Cortex of kidney (tissue), 1 donor: ENCODE measurements around the gene LAMC2.
"Not testable (repeated sequence)": the region's sequence is repeated elsewhere in the genome, so short reads cannot be mapped to it uniquely, and the experiment has no call there.

Experiments
- DNase-seq: peaks from one replicate; lab custom pipeline; 2025; lab: John Stamatoyannopoulos, UW

LAMC2 gene

DNA sequence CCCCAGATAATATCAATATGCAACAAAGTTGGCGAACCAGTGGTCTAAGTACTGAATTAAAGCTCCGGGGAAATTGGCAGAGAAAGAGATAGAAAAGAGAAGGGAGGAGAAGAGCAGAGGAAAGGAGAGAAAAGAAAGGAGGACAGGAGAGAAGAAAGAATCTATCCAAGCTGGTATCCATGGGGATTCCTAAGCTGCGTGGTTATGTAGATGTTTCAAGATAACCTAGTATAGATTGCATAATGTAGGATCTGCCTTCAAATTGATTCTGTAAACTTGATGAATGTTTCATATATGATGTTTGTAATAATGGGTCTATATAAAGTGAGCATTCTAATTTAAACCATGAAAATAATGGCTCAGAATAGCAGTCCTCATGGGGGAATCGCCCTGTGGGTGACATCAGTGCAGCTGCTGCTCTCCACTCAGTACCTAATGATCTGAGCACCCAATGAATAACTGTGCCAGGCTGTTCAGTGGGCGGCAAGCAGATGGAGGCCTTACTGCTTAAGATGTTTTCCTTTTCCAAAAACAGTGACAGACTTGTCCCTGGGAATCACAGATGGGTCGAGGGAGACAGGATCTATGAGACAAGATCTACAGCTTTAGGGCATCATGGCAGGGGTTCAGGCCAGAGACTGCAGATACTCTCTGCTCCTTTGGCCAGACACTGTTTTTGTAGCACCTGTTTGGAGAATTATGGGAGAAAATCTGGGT is 78.0 kb downstream of the LAMC2 start:
- DNase-seq = no peak

DNA sequence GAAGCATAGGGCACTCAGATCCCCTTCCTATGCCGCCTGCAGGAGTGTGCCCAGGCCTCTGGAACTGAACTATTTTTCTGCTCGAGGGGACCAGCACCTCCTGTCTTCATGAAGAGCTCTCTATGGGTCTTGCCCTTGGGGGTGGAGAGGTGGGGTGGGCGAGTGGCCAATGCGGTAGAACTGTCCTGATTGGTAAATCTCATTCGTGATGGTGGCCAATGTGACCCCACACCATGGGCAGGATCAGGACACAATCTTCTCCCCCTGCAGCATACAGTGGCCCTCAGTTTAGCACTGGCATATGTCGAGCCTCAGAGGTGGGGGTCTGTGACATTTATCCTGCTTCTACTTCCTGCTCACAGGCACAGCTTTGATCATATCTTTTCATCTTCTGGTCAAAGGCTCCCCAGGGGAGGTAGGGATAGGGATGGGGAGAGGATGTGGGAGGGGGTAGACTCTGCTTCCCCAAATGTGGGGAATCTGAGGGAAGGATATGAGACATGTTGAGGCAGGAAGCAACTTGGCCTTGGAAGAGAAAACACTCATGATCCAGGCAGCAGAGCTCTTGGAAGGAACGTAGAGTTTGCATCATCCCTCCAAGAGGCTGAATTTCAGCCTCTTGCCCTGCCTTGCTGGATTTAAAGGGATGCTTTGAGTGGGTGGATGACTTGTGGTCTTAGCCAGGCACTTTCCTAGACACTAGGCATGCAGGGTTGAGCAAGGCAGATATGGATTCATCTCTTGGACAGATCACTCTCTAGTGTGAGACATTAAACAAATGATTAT is 81.8 kb downstream of the LAMC2 start:
- DNase-seq = no peak

GRCh38 chr1:183270541-183271141 is 84.6 kb downstream of the LAMC2 start:
- no peak for DNase-seq

DNA sequence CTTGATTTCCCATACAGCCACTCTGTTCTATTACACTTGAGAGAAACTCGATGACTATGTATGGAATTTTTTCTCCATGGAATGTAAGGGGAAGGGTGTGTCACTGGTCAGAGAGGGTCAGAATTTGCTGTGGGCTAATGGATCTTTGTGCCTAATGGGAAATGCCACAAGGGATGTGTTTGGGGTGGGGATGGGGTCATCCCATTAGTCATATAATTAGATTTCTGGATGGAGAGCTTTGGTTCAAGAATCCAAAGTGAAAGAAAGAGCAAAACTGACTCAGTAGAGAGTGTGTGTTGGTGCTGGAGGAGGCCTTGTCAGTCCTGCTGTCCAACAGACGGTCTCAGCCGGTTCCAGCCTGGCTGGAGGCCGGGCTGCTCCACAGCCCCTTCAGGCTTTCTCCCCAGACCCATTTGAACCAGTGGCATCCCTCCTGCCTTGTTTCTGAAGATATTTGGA is 86.4 kb downstream of the LAMC2 start:
- no peak for DNase-seq

GRCh38 chr1:183273300-183273699 is 87.2 kb downstream of the LAMC2 start:
- no peak for DNase-seq

DNA sequence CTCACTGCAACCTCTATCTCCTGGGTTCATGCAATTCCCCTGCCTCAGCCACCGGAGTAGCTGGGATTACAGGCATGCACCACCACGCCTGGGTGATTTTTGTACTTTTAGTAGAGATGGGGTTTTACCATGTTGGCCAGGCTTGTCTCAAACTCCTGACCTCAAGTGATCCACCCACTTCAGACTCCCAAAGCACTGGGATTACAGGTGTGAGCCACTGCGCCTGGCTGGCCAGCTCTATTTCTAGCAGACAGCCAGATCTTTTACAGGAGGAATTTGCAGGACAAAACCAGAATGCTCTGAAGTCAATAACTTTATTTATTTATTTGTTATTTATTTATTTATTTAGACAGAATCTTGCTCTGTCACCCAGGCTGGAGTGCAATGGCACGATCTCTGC is 87.9 kb downstream of the LAMC2 start:
- not testable (repeated sequence) for DNase-seq

DNA sequence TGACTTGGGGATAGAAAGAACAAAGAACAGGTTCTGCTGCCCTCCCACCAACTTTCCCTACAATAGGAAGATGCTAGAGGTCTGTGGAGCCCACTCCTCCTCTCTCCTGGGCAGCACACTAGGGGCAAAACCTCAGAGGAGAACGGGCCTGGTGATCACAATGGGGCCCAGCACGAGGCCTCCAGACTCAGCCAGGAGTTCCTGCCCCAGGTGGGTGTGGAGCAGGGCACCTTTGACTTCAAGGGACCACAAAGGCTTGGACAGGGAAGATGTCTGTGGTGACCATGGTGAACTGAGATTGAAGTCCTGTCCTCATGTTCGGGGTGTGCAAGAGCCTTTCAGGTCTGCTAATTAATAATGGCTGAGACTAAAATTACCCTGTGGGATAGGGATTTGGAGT is 88.8 kb downstream of the LAMC2 start:
- DNase-seq = no peak

- no peak for DNase-seq
These were observed 89.3 kb downstream of the LAMC2 start for GRCh38 chr1:183275322-183275721.

GRCh38 chr1:183276386-183277080 is 90.5 kb downstream of the LAMC2 start:
- DNase-seq = no peak

DNA sequence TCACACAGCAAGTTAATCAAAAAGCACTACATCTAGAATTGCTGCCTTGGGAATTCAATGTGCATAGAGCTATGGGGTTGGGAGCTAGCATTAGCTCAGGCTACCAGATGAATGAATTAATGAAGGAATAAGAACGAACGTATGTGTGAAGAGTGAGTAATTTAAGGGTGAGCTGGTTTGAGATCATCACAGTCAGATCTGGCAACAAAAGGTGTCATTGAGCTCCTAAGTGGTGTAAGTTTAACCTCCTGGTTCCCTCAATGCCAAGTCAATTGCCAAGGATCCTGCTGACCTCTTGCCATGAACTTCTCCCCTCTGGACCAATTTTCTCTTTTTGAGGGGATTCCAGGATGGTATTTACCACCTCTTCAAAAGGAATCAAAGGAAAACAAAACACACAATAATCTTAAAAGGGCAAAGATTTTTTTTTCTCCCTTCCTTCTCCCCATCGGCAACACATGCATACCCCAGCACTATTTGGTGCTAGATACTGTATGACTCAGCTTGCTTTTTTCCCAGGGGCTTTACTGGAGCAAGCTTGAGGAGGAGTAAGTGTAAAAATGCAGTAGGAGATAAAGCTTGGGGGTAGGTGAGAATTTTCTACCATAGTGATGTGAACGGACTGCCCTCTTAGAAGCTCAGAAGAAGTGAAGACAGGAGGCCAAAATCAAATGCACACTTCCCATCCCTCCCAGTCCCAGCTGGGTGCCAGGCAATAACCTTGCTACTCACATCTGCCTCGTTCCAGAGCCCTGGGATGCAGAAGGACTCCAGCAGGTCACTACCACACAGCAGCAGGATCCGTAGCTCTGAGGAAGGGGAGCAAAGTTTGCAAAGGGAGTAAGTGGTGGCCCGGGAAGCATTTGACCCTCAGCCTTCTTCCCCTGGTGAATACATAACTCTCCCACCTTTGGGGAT is 92.0 kb downstream of the LAMC2 start:
- no peak for DNase-seq

- no peak for DNase-seq
These were observed 92.9 kb downstream of the LAMC2 start for GRCh38 chr1:183278739-183279591.

DNA sequence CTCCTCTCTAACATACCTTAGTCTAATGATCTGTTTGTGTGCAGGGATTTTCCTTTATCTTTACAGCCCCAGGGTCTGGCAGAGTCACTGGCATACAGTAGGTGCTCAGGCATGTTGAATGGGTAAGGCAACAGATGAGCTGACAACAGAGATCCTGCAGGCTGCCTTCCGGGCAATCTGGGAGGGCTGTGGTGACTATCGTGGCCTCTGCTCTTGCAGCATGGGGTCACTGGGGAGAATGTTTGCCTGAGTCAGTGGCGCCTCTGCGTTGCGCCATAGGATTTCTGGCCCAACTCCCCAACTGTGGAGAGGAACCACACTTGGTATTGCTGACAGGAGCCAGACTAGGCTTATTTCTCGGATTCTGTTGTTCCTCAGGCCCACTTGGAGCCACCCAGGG is 93.8 kb downstream of the LAMC2 start:
- no peak for DNase-seq

GRCh38 chr1:183281039-183281438 is 95.0 kb downstream of the LAMC2 start:
- no peak for DNase-seq

DNA sequence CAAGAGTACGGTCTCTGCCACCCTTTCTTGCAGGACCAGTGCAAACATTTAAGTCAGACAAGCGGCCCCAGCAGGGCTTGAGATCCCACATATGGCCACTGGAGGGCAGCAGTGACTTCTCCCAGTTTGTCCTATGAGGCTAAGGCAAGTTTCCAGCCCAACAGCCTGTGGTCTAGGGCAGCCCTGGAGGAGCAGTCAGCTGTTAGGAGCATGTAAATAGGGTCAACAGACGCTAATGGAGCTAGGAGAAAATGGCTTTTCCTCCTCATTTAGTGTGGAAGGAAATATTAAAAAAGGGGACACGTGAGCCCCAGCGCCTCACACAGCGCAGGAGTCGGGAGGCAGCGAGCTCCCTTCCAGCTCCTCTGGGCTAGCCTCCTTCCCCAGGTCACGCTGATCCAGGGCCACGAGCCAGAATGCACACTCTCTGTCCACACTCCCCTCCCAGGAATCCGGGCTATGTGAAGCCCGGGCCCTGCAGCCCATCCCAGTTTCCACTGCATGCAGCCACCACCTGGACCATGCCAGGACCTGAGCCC is 95.6 kb downstream of the LAMC2 start:
- peak; percentile 15 for DNase-seq

GRCh38 chr1:183282101-183282855 is 96.2 kb downstream of the LAMC2 start:
- DNase-seq = no peak

GRCh38 chr1:183283286-183283685 is 97.2 kb downstream of the LAMC2 start:
- DNase-seq = no peak

GRCh38 chr1:183284086-183284485 is 98.0 kb downstream of the LAMC2 start:
- DNase-seq = no peak

DNA sequence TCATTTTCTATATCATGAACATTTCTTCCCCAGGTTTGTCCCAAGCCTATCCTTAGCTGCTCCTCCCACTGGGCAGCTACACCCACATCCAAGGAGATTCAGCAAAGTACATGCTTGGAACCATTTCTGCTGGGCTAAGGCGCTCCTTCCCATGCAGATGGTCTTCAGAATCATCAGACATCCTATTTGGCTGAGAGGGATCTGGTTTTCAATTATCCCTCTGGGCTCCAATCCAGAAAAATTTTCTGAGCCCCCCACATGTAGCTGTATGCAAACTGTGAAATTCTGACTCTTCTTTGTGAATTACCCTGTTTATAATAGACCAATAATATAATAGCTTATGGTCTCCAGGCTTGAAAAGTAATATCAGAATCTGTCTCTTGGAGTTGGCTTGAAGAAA is 99.2 kb downstream of the LAMC2 start:
- no peak for DNase-seq

- DNase-seq = no peak
These were observed 99.7 kb downstream of the LAMC2 start for GRCh38 chr1:183285746-183286145.
